Measurements from ENCODE around the gene NFIB.

Gene NFIB

GRCh38 chr9:14313951-14314423 lies at the start of gene NFIB:
TSS of gene NFIB (minus strand) at chr9:14314141. CDS start at chr9:14313511, 630 bp downstream.
- TF ChIP-seq CTCF (IDR thresholded peaks at IDR 0.05; ENCODE audit: low read depth, low read length, missing control alignments) = no peak
- DNase-seq (ENCODE audit: extremely low read depth, low read depth) = no peak
- peak within 1 kb of the TSS; percentile 42 for H3K4me3 ChIP-seq (replicated peaks; ENCODE audit: low read depth, low read length)

GRCh38 chr9:14362175-14362574 lies 48.2 kb upstream of the NFIB start:
- DNase-seq (ENCODE audit: extremely low read depth, low read depth) = no peak
- TF ChIP-seq CTCF (IDR thresholded peaks at IDR 0.05; ENCODE audit: low read depth, low read length, missing control alignments) = no peak
- no peak overlapping the region for H3K4me3 ChIP-seq (replicated peaks; ENCODE audit: low read depth, low read length)

- no peak for DNase-seq (ENCODE audit: extremely low read depth, low read depth)
- TF ChIP-seq CTCF (IDR thresholded peaks at IDR 0.05; ENCODE audit: low read depth, low read length, missing control alignments) = no peak
- no peak overlapping the region for H3K4me3 ChIP-seq (replicated peaks; ENCODE audit: low read depth, low read length)
Observed at GRCh38 chr9:14361074-14361473, 47.1 kb upstream of the NFIB start.

- no peak overlapping the region for H3K4me3 ChIP-seq (replicated peaks; ENCODE audit: low read depth, low read length)
- DNase-seq (ENCODE audit: extremely low read depth, low read depth) = no peak
- TF ChIP-seq CTCF (IDR thresholded peaks at IDR 0.05; ENCODE audit: low read depth, low read length, missing control alignments) = no peak
Observed at GRCh38 chr9:14358523-14358922, 44.6 kb upstream of the NFIB start.

- no peak for DNase-seq (ENCODE audit: extremely low read depth, low read depth)
- TF ChIP-seq CTCF (IDR thresholded peaks at IDR 0.05; ENCODE audit: low read depth, low read length, missing control alignments) = no peak
- H3K4me3 ChIP-seq (replicated peaks; ENCODE audit: low read depth, low read length) = no peak overlapping the region
Observed at GRCh38 chr9:14356351-14357265, 42.7 kb upstream of the NFIB start.

GRCh38 chr9:14354201-14354600 lies 40.3 kb upstream of the NFIB start:
- TF ChIP-seq CTCF (IDR thresholded peaks at IDR 0.05; ENCODE audit: low read depth, low read length, missing control alignments) = no peak
- no peak for DNase-seq (ENCODE audit: extremely low read depth, low read depth)
- no peak overlapping the region for H3K4me3 ChIP-seq (replicated peaks; ENCODE audit: low read depth, low read length)
